Activated T-helper 9 cell treated with anti-CD3 and anti-CD28 coated beads, Interleukin-2, amount 50 U/mL, for 16 hours (primary cell): ENCODE data around the gene UBE2S.

Experiments
- DNase-seq: peaks from one replicate; pipeline ENCODE4 v3.0.0-alpha.2; 2020; ENCODE audit warnings: low read depth

Gene UBE2S

DNA sequence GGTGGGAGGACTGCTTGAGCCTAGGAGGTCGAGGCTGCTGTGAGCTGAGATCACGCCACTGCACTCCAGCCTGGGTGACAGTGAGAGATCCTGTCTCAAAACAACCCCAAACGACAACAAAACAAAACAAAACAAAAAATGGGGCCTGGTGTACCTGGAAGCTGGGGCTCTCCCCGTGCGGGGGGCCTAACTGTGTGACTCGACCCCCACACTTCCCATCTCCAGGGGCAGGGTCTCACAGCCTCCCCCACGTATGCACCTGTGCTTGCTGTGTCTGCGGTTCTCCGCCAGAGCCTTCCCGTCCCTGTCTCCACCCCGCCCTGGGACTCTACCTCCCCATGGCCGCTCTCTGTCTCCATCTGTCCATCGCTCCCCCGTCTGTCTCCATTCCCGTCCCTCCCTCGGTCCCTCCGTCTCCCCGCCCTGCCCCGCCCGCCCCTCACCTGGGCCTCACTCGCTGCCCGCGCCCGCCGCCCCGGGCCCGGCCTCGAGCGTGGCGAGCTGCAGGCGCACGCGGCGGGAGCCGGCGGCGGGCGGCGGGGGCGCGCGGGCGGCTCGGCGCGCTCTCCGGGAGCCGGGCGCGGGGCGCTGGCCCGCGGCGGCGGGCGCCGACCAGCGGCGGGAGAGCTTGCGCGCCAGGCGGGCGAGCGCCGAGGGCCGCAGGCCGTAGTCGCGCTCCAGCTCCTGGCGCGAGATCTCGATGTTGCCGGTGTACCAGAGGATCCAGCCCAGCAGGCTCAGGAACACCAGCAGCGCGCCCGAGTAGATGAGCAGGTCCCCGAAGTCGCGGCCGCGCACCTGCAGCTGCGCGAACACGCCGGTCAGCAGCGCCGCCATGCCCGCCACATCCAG is 24.1 kb downstream of the UBE2S start:
- DNase-seq: peak; percentile 13

DNA sequence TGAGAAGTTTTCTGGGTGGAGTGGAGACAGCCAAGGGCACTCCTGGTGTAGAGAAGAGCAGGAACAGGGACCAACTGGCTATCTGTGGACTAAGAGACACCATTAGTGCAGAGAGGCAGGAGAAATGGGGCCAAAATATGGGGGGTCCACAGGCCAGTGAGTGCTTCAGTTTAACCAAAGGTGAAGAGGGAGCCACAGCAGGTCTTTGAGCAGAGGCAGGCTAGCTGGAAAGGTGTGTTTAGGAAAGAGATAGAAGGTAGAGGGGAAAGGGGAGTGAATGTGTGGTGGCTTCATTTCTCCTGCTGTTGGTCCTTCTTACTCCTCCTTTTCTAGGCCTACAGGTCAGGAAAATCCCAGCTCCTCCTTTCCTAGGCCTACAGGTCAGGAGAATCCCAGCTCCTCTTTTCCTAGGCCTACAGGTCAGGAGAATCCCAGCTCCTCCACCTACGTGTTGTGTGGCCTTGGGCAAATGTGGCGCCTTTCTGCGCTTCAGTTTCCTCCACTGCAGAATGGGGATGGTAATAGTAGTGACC is 25.0 kb downstream of the UBE2S start:
- DNase-seq: no peak

DNA sequence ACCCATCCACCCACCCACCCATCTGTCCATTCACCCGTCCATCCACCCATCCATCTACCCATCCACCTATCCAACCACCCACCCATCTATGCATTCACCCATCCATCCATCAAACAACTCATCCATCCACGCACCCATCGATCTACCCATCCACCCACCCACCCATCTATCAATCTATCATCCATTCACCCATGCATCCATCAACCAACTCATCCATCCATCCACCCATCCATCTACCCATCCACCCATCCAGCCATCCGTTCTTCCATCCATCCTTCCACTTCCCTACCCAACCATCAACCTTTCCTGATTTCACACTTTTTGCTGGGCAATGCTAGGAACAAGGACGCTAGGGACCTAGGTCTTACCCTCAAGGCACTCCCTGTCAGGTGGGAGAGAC is 25.6 kb downstream of the UBE2S start:
- no peak for DNase-seq

DNA sequence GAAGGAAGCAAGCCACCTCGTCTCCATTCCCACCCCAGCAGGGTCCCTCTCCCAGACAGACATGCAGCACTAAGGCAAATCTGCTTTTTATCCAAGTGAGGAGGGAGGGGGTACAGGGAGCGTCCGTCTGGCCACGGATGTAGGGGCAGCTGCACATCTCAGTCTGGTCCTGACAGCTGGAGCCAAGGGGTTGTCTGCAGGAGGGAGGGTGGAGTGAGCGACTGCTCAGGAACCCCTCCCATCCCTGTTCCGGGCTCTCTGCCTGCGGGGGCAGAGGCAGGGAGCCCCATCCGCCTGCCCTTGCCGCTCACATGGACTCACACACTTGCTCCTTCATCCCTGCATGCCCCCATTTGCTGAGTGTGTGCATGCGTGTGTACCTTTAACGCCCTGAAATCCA is 28.4 kb downstream of the UBE2S start:
- no peak for DNase-seq

DNA sequence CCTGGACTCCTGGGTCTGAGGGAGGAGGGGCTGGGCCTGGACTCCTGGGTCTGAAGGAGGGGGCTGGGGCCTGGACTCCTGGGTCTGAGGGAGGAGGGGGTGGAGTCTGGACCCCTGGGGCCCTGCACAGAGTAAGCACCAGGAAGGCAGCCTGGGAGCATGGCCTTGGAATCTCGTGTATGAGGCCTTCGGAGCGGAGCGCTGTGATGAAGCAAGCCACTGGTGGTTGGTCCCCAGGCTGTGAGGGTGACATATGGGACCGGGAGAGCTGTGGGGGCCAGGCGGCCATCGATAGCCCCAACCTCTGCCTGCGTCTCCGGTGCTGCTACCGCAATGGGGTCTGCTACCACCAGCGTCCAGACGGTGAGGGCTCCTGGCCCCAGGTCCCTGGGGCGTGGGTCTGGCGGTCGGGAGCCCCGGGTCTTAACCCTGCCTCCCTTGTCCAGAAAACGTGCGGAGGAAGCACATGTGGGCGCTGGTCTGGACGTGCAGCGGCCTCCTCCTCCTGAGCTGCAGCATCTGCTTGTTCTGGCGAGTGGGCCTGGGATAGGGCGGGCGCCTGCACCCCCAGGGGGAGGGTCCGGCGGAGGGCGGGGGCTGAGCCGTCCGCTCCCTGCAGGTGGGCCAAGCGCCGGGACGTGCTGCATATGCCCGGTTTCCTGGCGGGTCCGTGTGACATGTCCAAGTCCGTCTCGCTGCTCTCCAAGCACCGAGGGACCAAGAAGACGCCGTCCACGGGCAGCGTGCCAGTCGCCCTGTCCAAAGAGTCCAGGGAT is 30.0 kb downstream of the UBE2S start:
- DNase-seq: no peak

DNA sequence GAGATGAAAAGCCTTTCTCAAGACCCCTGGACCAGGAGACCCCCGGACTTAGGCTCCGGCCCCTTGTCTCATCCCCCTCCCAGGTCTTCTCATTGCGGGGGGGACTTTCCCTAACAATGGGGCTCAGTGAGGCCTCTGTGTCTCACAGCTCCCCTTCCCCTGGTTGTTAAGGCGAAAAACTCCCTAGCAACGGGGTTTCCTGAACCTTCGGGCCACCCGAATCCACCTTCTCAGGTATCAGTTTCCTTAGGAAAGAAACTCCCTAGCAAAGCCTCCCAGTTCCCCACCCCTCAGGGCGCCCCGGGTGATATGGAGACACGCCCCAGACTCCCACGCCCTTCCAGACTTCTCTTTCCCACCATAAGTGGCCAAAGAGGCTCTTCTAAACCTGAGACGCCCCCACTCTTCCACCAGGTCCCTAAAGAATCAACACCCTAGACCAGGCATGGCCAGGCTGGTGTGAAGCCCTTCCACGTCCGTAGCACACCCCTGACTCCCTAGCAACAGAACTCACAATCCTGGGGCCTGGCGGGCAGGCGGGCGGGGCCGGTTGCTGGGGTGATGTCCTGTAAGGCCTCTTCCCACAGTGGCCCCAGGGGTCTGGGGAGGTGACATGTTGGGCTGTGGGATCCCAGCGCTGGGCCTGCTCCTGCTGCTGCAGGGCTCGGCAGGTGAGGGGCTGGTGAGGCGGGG is 31.2 kb downstream of the UBE2S start, which contains the start of gene TMEM190:
TMEM190 (plus strand) TSS at position 586 of the 693 bp plus-strand sequence; CDS start at position 614, 28 bp downstream.
- DNase-seq: no peak

DNA sequence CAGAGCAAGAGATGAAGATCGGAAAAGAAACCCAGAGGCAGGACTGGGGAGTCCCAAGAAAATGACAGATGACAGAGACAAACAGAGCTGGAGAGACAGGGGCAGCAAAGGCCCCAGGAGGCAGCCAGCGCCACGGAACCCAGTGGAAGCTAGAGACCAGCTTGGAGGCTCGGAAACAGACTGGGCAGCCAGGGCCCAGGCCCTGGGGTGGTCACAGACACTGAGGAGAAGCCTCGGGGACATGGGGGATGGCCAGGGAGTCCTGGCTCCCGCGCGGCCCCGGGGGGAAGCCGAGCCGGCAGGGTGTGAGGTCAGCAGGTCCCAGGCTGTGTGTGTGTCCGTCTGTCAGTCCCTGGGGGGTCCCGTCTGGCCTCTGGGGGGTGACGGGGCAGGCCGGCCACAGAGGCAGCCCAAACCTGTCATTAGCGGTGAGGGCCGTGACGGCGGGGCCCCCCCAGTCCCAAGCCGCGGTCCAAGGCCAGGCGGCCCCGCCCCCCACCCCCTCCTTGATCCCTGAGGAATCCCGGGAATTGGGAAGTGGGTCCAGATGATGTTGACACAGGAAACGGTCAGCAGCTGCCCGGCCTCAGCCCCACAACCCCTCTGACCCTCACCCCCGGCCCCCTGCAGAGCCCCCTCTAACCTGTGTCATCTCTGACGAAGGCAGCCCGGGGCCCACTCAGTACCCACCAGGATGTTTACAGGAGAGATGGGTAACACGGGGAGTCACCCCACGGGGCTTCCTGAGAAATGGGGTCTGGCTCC is 33.4 kb downstream of the UBE2S start:
- DNase-seq: no peak

DNA sequence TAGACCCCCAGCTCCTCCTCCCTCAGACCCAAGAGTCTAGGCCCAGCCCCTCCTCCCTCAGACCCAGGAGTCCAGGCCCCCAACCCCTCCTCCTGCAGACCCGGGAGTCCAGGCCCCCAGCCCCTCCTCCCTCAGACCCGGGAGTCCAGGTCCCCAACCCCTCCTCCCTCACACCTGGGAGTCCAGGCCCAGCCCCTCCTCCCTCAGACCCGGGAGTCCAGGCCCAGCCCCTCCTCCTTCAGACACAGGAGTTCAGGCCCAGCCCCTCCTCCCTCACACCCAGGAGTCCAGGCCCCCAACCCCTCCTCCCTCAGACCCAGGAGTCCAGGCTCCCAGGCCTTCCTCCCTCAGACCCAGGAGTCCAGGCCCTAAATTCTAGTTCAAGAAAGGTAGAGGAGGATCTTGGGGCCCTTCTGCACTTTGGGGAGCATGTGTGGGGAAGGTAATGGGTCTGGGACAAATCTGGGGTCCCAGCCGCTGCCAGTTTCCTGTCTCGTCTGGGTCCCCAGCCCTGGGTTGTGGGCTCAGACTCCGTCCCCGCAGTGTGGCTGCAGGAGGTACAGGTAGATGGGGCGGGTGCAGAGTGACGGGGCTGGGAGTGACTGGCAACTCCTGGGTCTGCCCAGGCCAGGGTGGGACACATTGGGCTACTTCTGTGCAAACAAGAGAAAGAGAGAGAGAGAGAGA is 34.1 kb downstream of the UBE2S start:
- no peak for DNase-seq

DNA sequence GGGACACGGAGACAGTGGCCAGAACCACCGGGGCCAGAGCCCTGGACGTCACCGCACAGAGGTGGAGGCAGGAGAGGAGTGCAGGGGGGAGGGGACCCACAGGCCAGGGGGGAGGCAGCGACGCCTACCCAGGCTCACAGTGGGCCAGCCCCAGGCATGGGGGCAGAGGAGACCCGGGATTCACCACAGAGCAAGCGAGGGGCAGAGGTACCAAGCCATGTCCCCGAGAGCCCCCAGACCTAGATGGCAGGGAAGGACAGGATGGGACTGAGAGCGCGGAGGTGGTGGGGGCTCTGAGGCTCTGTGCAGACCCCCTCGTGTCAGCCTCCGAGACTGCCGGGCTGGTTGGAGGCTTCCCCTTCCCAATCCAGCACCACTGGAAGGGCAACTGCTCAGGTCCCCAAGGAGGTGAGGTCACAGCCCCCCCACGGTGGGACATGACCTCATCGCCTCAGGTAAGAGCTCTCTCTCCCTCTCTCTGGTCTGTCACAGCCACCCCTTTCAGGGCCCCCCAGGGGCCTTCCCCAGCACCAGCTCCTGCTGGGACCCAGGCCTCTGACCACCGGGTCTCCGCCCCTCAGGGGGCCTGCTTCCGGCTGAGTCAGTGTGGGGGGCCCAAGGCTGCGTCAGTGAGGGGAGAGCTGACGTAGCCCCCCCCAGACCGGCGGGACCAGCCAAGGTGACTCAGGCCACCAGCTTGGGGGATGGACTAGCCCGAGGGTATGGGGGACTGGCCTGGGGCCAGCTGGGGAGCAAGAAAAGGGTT is 35.1 kb downstream of the UBE2S start:
- DNase-seq: no peak

DNA sequence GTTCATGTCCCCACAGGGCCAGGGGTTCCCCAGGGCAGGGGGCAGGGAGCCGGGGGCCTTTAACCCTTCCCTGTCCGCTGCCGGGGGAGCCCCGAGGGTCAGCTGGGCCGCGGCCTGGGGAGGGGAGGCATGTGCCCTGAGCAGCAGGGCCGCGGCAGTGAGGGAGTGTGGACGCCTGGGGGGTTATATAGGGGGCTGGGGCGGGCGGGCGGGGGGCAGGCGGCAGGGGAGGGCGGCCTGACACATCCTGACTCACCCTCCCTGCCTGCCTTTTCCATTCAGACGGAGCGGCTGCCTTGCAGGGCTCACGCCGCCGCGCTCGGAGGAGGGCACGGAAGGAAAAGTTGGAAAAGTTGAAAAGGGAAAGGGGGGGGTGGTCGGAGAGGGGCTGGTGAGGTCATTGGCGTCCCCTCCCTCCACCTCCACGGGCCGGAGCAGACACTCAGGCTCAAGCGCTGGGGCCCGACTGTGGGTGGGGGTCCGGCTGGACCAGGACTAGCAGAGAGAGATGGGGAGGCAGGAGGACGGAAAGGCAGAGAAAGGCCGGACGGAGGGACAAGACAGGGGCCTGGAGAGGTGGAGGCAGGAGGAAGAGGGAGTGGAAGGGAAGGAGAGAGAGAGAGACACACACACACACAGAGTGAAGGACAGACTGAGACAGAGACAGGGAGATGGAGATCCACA is 37.1 kb downstream of the UBE2S start, which contains the start of gene IL11:
IL11 (minus strand) TSS at position 159 of the 684 bp plus-strand sequence; CDS start at position 6, 153 bp downstream.
- no peak for DNase-seq

DNA sequence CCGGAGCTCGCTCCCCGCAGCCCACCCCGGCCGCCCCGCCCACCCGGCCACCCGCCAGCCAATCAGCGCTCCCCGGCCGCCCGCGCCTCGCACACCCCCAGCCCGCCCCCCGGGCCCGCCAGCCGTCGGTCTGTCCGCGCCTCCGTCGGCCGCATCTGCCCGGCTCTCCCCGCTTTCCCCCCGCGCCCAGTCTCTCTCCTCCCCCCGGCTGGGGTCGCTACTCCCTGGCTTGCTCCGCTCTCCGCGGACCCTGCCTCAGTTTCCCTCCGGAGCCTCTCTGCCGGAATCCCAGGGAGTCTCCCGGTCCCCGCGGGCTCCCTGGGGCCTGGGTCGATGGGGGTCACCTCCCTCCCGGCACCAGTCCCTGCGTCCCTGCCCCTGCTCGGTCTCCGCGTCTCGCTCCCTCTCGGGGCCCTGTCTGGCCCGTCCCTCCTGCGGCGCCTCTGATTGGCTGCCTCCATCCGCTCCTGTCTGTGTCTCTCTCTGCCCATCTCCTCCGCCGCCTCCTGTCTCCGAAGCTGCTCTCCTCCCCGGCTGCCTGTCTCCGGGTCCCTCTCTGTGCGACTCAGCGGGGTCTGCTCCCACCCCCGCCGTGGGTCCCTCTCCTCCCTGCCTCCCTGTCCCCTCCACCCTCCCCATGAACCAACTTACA is 37.8 kb downstream of the UBE2S start:
- DNase-seq: peak; percentile 10

DNA sequence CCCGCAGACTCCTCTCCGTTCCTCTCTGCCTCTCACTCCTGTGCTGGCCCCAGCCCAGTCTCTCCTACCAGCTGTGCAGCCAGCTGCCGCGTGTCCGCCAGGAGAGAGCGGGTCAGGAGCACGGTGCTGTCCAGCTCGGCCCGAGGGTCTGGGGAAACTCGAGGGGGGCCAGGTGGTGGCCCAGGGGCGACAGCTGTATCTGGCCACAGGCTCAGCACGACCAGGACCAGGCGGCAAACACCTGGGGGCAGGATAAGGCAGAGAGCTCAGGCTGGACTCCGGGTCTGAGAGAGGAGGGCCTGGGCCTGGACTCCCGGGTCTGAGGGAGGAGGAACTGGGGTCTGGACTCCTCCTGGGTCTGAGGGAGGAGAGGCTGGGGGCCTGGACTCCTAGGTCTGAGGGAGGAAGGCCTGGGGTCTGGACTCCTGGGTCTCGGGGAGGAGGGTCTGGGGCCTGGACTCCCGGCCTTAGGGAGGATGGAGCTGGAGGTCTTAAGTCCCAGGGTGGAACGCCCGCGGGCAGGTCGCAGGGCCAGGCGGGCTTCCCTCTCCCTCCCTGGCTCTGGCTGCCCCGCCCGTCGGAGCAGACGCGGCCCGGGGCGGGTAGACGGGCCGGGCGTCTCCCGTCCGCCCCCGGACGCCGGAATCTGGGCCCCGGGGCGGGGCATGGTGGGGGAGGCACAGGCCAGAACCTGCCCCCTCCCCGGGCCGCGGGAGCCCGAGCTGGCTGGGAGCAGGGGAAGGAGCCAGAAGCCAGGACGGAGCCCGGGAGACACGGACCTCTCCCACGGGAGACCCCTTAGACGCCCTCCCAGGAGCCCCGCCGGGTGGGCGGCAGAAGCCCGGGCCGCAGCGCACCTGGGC is 38.7 kb downstream of the UBE2S start:
- DNase-seq: peak; percentile 24

DNA sequence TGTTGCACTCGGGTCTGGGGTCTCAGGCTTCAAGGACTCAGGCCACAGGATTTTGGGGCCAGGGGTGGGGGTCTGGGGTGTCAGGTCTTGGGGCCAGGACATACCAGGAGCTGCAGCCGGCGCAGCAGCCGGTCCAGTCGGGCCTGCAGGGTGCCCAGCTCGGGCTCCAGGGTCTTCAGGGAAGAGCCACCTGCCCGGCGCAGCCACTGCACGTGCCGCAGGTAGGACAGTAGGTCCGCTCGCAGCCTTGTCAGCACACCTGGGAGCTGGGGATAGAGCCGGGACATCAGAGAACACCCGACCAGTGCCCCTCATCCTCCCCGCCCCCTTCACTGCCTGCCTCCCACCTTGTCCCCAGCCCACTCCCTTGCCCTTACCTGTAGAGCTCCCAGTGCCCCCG is 39.5 kb downstream of the UBE2S start:
- DNase-seq: no peak

DNA sequence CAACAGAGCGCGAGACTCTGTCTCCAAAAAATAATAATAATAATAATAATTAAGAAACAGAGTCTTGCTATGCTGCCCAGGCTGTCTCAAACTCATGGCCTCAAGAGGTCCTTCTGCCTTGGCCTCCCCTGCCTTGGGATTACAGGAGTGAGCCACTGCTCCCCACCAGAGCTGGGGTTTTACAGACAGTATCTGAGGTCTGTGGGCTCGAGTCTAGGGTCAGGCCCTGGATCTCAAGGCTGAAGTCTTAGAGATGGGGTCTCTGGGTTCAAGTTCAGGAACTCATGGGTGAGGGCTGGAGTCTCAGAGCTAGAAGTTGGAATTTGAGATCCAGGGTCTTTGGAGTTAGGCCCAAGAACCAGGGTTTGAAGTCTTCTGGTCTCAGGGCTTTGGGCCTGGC is 40.8 kb downstream of the UBE2S start:
- DNase-seq: no peak

DNA sequence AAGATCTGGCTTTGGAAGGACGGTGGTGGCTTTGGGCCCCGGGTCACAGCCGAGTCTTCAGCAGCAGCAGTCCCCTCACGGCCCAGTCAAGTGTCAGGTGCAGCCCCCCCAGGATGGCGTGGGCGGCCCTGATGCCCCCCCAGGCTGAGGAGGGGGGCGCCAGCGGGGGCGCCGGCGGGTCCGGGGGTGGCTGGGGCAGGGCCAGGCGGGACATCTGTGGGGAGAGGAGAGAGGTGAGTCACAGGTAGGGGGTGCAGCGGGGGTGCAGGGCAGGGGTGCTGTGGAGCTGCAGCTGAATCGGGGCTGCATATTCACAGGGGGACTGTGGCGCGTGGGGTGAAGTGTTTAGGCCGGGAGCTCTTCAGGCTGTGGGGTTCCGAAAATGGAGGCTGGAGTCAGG is 41.6 kb downstream of the UBE2S start:
- no peak for DNase-seq

DNA sequence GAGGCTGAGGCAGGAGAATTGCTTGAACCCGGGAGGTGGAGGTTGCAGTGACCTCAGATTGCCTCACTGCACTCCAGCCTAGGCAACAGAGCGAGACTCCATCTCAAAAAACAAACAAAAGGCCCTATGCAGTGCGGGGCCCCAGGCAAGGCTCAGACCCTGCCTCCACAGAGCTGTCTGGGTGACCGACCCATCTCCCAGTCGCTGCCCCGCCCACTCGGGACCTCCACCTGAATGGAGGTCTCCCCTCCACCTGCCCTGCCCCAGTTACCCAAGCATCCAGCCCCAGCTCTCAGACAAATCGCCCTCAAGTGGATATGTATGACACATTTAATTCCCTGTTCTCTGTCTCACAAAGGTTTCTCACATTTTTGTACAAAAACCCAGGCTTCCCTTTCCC is 42.3 kb downstream of the UBE2S start:
- DNase-seq: no peak

DNA sequence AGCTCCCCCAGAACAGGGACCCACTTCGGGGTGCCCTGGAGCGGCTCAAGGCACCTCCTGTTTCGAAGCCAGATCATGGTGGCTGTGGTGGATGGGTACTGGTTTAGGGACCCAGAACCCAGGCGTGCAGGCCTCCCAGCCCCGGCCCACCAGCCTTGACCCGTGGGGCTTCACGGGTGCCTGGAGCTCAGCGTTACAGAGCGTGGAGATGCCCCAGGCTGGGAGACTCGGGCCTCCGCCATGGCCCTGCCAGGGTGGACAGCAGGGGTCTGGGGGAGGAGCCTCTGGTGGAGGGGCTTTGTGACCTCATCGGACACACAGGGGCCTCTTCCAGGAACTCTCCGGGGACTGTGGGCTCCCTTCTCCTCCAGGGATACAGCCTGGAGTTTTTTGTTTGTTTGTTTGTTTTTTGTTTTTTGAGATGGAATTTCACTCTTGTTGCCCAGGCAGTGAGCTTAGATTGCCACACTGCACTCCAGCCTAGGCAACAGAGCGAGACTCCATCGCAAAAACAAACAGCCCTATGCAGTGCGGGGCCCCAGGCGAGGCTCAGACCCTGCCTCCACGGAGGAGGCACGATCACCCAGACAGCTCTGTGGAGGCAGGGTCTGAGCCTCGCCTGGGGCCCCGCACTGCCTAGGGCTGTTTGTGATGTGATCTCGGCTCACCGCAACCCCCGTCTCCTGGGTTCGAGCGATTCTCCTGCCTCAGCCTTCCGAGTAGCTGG is 44.4 kb downstream of the UBE2S start, which contains the start of gene GARIN5B:
GARIN5B (minus strand) TSS at position 271 of the 727 bp plus-strand sequence; CDS start at position 77, 194 bp downstream.
- DNase-seq: no peak
